Measurements from ENCODE around the gene EHF.
A peak's percentile ranks its signal among the peaks of the same experiment; 100 is the strongest.
"Not testable (repeated sequence)": the region's sequence is repeated elsewhere in the genome, so short reads cannot be mapped to it uniquely, and the experiment has no call there.

The EHF gene

GRCh38 chr11:34668583-34669053 lies 47.7 kb downstream of the EHF start:
- DNase-seq (ENCODE audit: low spot score): no peak

GRCh38 chr11:34669458-34669857 lies 48.6 kb downstream of the EHF start:
- DNase-seq (ENCODE audit: low spot score): no peak

GRCh38 chr11:34671117-34671516 lies 50.2 kb downstream of the EHF start:
- no peak for DNase-seq (ENCODE audit: low spot score)

GRCh38 chr11:34671946-34672345 lies 51.1 kb downstream of the EHF start:
- no peak for DNase-seq (ENCODE audit: low spot score)

GRCh38 chr11:34674038-34674437 lies 53.1 kb downstream of the EHF start:
- no peak for DNase-seq (ENCODE audit: low spot score)

GRCh38 chr11:34676227-34676626 lies 55.3 kb downstream of the EHF start:
- no peak for DNase-seq (ENCODE audit: low spot score)

GRCh38 chr11:34679681-34680080 lies 58.8 kb downstream of the EHF start:
- DNase-seq (ENCODE audit: low spot score): no peak

GRCh38 chr11:34680206-34680605 lies 59.3 kb downstream of the EHF start:
- DNase-seq (ENCODE audit: low spot score): no peak

- DNase-seq (ENCODE audit: low spot score): peak; percentile 33
These were observed 60.2 kb downstream of the EHF start for GRCh38 chr11:34680918-34681586.

- no peak for DNase-seq (ENCODE audit: low spot score)
These were observed 61.9 kb downstream of the EHF start for GRCh38 chr11:34682825-34683224.

GRCh38 chr11:34683396-34683795 lies 62.5 kb downstream of the EHF start:
- DNase-seq (ENCODE audit: low spot score): no peak

GRCh38 chr11:34685864-34686263 lies 65.0 kb downstream of the EHF start:
- DNase-seq (ENCODE audit: low spot score): no peak

GRCh38 chr11:34692299-34692698 lies 71.4 kb downstream of the EHF start:
- DNase-seq (ENCODE audit: low spot score): not testable (repeated sequence)

- no peak for DNase-seq (ENCODE audit: low spot score)
These were observed 76.0 kb downstream of the EHF start for GRCh38 chr11:34696862-34697261.

- DNase-seq (ENCODE audit: low spot score): no peak
These were observed 86.0 kb downstream of the EHF start for GRCh38 chr11:34706709-34707461.

GRCh38 chr11:34707462-34707840 lies 86.6 kb downstream of the EHF start:
- DNase-seq (ENCODE audit: low spot score): no peak

Measured in hepatic stellate cell (primary cell).